ENCODE measurements around the gene TPP1.

The TPP1 gene

DNA sequence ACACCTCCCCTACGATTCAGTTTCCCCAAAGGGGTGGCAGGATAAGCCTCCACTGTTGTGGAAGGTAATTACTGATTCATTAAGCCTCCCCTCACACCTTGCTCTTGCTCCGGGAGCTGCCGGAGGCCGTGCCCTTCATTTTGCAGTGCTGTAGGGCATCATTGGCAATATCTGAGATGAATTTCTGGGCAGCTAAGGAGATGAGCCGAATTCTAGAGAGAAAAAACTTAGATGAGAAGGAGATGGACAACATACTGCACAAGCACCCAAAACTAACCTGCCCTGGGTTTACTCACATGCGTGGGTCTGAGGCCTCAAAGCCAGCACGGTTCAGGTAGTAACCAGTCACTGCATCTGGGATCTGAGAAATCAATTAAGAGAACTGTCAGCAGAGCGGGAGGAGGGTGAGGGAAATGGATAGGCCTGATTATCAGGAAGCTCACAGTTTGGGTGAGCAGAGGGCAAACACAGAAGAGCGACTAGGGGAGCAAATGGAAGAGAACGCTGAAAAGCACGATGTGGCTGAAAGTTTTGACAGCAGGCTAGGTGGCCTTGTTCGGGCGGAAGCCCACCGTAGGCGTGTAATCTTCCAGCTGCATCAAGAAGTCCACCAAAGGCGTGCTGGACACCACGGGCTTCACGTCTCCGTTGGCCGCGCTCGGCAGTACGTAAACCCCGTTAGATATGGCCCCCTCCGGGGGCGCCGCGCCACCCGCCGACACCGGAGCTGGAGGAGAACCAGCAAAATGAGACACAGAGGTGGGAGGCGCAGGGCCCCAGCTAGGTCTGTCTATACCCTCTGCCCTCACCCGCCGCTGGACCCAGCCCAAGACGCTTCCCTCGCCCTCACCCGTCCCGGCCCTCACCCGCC lies 7.9 kb downstream of the TPP1 start:
- TF ChIP-seq, protein P1, sequence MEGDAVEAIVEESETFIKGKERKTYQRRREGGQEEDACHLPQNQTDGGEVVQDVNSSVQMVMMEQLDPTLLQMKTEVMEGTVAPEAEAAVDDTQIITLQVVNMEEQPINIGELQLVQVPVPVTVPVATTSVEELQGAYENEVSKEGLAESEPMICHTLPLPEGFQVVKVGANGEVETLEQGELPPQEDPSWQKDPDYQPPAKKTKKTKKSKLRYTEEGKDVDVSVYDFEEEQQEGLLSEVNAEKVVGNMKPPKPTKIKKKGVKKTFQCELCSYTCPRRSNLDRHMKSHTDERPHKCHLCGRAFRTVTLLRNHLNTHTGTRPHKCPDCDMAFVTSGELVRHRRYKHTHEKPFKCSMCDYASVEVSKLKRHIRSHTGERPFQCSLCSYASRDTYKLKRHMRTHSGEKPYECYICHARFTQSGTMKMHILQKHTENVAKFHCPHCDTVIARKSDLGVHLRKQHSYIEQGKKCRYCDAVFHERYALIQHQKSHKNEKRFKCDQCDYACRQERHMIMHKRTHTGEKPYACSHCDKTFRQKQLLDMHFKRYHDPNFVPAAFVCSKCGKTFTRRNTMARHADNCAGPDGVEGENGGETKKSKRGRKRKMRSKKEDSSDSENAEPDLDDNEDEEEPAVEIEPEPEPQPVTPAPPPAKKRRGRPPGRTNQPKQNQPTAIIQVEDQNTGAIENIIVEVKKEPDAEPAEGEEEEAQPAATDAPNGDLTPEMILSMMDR (IDR thresholded peaks at IDR 0.05; ENCODE audit: low read depth, low read length), result no peak
- no peak for DNase-seq (ENCODE audit: extremely low read depth, low read depth)

DNA sequence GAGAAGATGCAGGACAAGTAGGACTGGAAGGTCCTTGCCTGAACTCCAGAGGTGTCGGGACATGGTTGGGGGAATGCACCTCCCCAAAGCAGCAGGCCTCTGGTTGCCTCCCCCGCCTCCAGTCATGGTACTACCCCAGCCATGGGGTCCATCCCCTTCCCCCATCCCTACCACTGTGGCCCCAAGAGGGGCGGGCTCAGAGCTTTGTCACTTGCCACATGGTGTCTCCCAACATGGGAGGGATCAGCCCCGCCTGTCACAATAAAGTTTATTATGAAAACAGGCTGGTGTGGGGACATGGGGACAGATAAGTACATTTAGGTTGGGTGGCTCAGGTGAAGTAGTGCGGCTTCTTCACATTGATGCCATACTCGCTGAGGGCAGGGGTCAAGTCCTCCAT lies 8.6 kb downstream of the TPP1 start:
- TF ChIP-seq, protein P1 (IDR thresholded peaks at IDR 0.05; ENCODE audit: low read depth, low read length), result no peak
- no peak for DNase-seq (ENCODE audit: extremely low read depth, low read depth)

DNA sequence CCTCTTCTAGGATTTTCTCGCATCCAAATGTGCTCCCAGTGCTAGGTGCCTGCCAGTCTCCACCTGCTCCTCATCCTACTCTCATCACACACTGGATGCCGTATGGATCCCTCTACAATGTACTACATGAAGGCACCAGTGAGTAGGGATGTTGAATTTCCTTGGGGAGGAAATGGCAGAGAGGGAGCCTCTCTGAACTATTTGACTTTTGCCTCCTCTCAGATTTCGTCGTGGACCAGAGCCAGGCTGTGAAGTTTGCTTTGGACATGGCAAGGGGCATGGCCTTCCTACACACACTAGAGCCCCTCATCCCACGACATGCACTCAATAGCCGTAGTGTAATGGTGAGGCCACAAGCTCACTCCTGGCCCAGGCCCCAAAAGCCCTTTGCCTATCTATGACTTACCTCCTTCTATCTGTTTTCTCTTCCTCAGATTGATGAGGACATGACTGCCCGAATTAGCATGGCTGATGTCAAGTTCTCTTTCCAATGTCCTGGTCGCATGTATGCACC lies 9.7 kb downstream of the TPP1 start:
- DNase-seq (ENCODE audit: extremely low read depth, low read depth), result no peak
- TF ChIP-seq, protein P1 (IDR thresholded peaks at IDR 0.05; ENCODE audit: low read depth, low read length), result no peak

DNA sequence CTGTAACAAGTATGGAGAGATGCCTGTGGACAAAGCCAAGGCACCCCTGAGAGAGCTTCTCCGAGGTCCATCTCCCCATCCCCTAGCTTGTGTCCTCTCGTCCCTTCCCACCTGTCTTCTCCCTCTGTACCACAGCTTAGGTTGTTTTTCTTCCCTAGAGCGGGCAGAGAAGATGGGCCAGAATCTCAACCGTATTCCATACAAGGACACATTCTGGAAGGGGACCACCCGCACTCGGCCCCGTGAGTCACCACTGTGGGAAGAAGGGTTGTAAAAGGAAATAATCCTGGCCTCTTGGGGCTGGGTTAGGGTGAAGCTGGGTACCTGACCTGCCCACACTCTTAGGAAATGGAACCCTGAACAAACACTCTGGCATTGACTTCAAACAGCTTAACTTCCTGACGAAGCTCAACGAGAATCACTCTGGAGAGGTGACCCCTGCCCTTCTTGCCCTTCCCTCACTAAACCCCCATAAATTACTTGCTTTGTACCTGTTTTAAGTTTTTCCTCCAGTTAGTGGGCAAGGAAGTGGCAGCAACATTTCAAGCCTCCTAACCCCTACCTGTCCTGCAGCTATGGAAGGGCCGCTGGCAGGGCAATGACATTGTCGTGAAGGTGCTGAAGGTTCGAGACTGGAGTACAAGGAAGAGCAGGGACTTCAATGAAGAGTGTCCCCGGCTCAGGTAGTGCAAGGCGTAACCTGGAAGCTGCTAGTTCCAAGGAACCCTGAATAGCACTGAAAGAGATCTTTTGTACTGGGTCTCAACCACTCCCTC lies 10.3 kb downstream of the TPP1 start:
- no peak for DNase-seq (ENCODE audit: extremely low read depth, low read depth)
- TF ChIP-seq, protein P1 (IDR thresholded peaks at IDR 0.05; ENCODE audit: low read depth, low read length), result no peak

DNA sequence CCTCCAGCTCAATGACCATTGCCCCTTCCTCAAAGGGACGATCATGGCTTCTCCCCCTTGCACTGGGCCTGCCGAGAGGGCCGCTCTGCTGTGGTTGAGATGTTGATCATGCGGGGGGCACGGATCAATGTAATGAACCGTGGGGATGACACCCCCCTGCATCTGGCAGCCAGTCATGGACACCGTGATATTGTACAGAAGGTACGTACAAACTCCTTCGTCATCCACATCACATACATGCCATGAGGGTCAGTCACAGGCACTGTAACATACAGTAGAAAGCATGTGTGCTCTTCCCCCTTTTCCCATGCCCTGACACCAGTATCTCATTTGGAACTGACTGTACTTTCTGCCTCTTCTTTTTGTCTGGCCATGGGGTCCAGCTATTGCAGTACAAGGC lies 11.2 kb downstream of the TPP1 start:
- no peak for DNase-seq (ENCODE audit: extremely low read depth, low read depth)
- TF ChIP-seq, protein P1 (IDR thresholded peaks at IDR 0.05; ENCODE audit: low read depth, low read length), result no peak

DNA sequence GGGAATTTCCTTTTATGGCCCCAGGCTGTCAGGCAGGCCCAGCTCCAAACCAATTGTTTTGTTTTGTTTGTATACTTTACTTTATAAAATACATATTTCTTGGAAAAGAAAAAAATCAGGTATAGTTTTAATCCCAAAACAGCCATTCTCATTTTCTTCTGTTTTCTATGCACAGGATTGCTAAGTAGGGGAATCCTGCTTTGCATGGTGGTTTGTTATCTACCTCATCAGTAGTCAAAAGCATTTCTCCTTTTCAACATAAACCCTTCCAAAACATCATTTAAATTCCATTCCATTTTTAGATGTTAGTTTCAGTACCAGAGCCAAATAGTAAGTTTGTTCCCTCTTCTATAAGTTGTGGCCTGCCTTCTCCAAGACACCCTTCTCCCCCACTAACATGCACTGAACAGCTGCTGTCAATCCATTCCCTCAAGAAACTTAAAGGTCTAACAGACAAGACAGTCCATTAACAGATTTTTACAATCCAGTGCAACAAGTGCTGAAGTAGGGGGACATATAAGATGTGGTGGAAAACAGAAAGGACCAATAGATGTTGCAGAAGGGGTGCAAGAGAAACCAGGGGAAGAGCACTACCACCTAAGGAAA lies 11.9 kb downstream of the TPP1 start:
- TF ChIP-seq, protein P1 (IDR thresholded peaks at IDR 0.05; ENCODE audit: low read depth, low read length), result no peak
- no peak for DNase-seq (ENCODE audit: extremely low read depth, low read depth)
